K562 (cell line): ENCODE data around the gene TRNAU1AP.

Experiments used
- CTCF ChIP-seq, 3 experiments: IDR thresholded peaks in 2 of 3; conservative IDR thresholded peaks in 1 of 3; 2 replicates each; pipeline ENCODE4 v1.5.1; 2011 to 2012; ENCODE audit warnings: low read length in 3 of 3, mild to moderate bottlenecking in 3 of 3, control low read depth in 2 of 3, improper control_type of control experiment in 1 of 3, inconsistent platforms in 1 of 3, low read depth in 1 of 3, mixed read lengths in 1 of 3, moderate library complexity in 1 of 3; ENCODE audit not compliant: insufficient read depth in 2 of 3
- USF2 ChIP-seq: sonication (generic); formaldehyde crosslinking; IDR thresholded peaks from 2 replicates; pipeline ENCODE4 v1.5.0; 2020; ENCODE audit warnings: missing genetic modification reagents

- TF ChIP-seq USF2 (no peak), CTCF (IDR thresholded peaks at IDR 0.05 in 2 of 3, conservative IDR thresholded peaks at IDR 0.05 in 1 of 3; ENCODE audit: insufficient read depth in 2 of 3, low read depth in 1 of 3, low read length in 3 of 3) (no peak)
Observed at GRCh38 chr1:28601696-28602095, 48.8 kb downstream of the TRNAU1AP start.
